Bronchial epithelial cell (primary cell): ENCODE results near the gene TMEM272. TPM values are rescaled to one million over a fixed set of nuclear protein-coding genes. Genes with fewer than 3 reads are reported as not detected.

Source experiments
- DNase-seq: peaks from one replicate; pipeline ENCODE4 v3.0.0-alpha.2; 2010; ENCODE audit warnings: low read depth
- FAIRE-seq: peaks from 2 replicates; lab custom pipeline; 2011; peaks lifted over from hg19 to GRCh38; lab: Jason Lieb, UNC
- H3K27me3 ChIP-seq: 2 replicates; pipeline ENCODE4 v1.5.1; 2011; ENCODE audit warnings: low read length; ENCODE audit not compliant: control insufficient read depth, insufficient read depth
- H3K36me3 ChIP-seq: 2 replicates; pipeline ENCODE4 v1.5.1; 2011; ENCODE audit warnings: low read length; ENCODE audit not compliant: control insufficient read depth, insufficient read depth
- H3K4me3 ChIP-seq: 2 replicates; pipeline ENCODE4 v1.5.1; 2011; ENCODE audit warnings: mild to moderate bottlenecking, low read depth, low read length, control low read depth
- total RNA-seq: library from RNA; depleted of rRNA; stranded (reverse); fragments of >200 nt; gene quantifications from 2 replicates; pipeline ENCODE4 v1.2.1, GENCODE V29; 2014
- TF ChIP-seq, protein P1 (sequence below): IDR thresholded peaks from 2 replicates; pipeline ENCODE4 v1.5.1; 2011; ENCODE audit warnings: mild to moderate bottlenecking, moderate library complexity, low read length, control low read depth, inconsistent platforms; ENCODE audit not compliant: insufficient read depth, severe bottlenecking

TMEM272 gene
- total RNA-seq, 1 donor from 2014 or later, result not detected

DNA sequence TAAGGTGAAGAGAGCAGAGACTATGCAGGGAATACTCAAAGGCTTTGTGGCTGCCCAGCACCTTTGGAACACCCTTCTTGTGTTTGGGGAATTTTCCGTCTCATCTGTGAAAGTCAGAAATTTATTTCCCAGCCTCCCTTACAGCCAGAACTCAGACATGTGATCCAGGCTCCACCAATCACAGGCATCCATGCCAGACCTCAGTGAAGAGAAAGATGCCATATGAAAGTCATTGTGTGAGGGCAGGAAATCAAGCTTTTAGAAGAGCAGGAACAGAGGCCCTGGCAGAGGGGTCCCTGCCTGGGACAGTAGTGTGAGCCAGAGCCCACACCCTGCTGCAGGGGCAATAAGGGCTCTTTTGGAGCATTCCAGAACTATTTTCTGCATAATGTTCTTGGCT is 28.9 kb upstream of the TMEM272 start:
- TF ChIP-seq, protein P1, sequence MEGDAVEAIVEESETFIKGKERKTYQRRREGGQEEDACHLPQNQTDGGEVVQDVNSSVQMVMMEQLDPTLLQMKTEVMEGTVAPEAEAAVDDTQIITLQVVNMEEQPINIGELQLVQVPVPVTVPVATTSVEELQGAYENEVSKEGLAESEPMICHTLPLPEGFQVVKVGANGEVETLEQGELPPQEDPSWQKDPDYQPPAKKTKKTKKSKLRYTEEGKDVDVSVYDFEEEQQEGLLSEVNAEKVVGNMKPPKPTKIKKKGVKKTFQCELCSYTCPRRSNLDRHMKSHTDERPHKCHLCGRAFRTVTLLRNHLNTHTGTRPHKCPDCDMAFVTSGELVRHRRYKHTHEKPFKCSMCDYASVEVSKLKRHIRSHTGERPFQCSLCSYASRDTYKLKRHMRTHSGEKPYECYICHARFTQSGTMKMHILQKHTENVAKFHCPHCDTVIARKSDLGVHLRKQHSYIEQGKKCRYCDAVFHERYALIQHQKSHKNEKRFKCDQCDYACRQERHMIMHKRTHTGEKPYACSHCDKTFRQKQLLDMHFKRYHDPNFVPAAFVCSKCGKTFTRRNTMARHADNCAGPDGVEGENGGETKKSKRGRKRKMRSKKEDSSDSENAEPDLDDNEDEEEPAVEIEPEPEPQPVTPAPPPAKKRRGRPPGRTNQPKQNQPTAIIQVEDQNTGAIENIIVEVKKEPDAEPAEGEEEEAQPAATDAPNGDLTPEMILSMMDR, result no peak
- Histone ChIP-seq H3K4me3 (no peak overlapping the region), H3K27me3 (peaks cover 6% of the 10 kb centered on the region), H3K36me3 (no peaks in the 10 kb centered on the region)
- no peak for FAIRE-seq
- DNase-seq, result no peak

DNA sequence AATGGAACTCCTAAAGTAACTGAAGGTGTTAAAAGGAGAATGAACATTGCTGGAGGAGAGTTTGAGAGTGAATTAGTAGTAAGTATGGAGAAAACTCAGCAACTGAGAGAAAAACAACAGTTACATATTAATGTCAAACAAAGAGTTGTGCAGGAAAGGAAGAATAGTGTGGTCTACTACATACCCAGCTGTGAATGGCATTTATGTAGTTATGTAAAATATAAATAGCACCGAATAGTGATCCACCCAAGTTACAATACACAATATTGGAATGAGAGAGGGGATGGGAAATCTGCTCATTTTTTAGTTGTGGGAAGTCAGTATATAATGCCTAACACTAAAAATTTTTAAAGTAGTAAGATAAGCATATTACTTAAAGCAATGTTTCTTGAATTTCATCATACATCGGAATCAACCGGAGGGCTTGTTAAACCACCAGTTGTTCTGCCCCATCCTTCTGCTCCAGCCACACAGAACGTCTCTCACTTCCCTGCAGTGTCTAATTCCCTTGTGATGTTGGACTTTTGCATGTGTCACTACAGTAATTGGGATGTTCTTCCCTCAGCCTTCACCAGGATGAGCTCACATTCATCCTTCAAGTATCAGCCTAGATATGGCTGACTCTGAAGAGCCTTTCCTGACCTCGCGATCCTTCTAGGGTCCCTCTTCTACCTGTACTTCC is 28.3 kb upstream of the TMEM272 start:
- no peak for DNase-seq
- H3K4me3 ChIP-seq, result no peak overlapping the region
- TF ChIP-seq, protein P1, result no peak
- no peaks in the 10 kb centered on the region for H3K36me3 ChIP-seq
- peaks cover 6% of the 10 kb centered on the region for H3K27me3 ChIP-seq
- FAIRE-seq, result no peak

DNA sequence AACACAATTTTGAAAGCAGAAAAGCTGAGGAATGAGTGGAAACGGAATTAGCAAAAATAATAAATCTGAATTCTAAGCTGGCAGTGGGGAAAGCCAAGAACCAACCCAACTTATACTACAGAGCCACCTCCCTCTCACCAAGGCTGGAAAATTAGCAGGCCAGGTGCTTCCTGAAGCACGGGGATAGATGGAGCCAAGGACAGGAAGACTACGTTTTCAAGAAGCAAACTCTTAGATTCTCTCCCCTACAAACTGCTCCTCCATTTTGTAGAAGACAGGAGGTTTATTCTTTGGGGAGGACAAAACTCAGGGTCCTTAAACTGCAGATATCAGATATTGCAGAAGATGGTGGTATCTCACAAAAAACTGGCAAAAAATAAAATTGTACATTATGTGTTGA is 25.6 kb upstream of the TMEM272 start:
- DNase-seq (no peak), FAIRE-seq (no peak)
- TF ChIP-seq, protein P1, result no peak
- Histone ChIP-seq H3K4me3 (no peak overlapping the region), H3K36me3 (no peaks in the 10 kb centered on the region), H3K27me3 (peaks cover 2% of the 10 kb centered on the region)

- FAIRE-seq, result no peak
- TF ChIP-seq, protein P1, result no peak
- no peak for DNase-seq
- no peak overlapping the region for H3K4me3 ChIP-seq
- H3K27me3 ChIP-seq, result no peaks in the 10 kb centered on the region
- no peaks in the 10 kb centered on the region for H3K36me3 ChIP-seq
Observed at GRCh38 chr13:51869916-51870315, 24.9 kb upstream of the TMEM272 start.

DNA sequence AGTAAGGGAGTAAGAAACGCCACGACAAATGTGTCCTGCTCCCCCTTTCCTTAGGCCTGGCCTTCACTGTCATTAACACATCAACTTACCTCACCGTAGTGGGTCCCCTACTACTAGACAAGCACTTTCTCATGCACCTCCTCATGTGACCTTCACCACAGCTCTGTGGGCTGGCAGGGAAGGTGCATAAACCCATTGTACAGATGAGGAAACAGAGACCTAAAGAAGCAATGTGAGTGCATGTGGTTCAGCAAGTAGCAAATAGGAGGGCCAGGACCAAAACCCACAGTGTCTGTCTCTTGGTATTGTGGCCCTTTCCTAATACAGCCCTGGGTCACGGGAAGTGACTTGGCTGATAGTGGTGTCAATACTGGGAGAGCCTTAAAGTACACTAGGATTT is 22.1 kb upstream of the TMEM272 start:
- no peak overlapping the region for H3K4me3 ChIP-seq
- no peaks in the 10 kb centered on the region for H3K36me3 ChIP-seq
- H3K27me3 ChIP-seq, result no peaks in the 10 kb centered on the region
- TF ChIP-seq, protein P1, result no peak
- FAIRE-seq (no peak), DNase-seq (no peak)

DNA sequence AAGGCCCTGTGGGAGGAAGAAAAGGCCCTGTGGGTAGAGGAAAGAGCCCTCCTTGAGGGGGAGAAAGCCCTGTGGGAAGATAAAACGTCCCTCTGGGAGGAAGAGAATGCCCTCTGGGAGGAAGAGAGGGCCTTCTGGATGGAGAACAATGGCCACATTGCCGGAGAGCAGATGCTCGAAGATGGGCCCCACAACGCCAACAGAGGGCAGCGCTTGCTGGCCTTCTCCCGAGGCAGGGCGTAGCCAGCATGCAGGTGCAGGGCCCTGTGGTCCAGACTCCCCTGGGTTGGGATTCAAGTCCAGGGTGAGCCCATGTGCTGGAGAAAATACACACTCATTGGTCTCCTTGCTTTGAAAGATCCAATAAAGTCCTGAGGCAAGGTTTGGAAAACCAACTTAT is 20.9 kb upstream of the TMEM272 start:
- TF ChIP-seq, protein P1, result no peak
- Histone ChIP-seq H3K36me3 (no peaks in the 10 kb centered on the region), H3K27me3 (no peaks in the 10 kb centered on the region), H3K4me3 (no peak overlapping the region)
- no peak for DNase-seq
- peak; percentile 43 for FAIRE-seq
